Adipocyte (in vitro differentiated cells): ENCODE results near the gene ENOX1.

Source experiments
- DNase-seq: peaks from one replicate; pipeline ENCODE4 v3.0.0-alpha.2; 2015; ENCODE audit warnings: low read depth
- H3K27me3 ChIP-seq: replicated peaks from 2 replicates; pipeline ENCODE4 v1.7.0; 2013; ENCODE audit warnings: mild to moderate bottlenecking, low read length, moderate library complexity; ENCODE audit not compliant: control insufficient read depth, insufficient read depth
- H3K36me3 ChIP-seq: 2 replicates; pipeline ENCODE4 v1.7.0; 2013; ENCODE audit warnings: low read length, mild to moderate bottlenecking, moderate library complexity; ENCODE audit not compliant: control insufficient read depth, insufficient read depth, severe bottlenecking
- H3K4me1 ChIP-seq: 2 replicates; pipeline ENCODE4 v1.7.0; 2013; ENCODE audit warnings: mild to moderate bottlenecking, low read length, moderate library complexity; ENCODE audit not compliant: control insufficient read depth, insufficient read depth
- H3K4me3 ChIP-seq: 2 replicates; pipeline ENCODE4 v1.7.0; 2013; ENCODE audit warnings: mild to moderate bottlenecking, low read length, moderate library complexity
- H3K9ac ChIP-seq: 2 replicates; pipeline ENCODE4 v1.7.0; 2013; ENCODE audit warnings: mild to moderate bottlenecking, low read length, moderate library complexity
- H3K9me3 ChIP-seq: 2 replicates; pipeline ENCODE4 v1.7.0; 2013; ENCODE audit warnings: mild to moderate bottlenecking, low read length, moderate library complexity; ENCODE audit not compliant: control insufficient read depth

The ENOX1 gene

DNA sequence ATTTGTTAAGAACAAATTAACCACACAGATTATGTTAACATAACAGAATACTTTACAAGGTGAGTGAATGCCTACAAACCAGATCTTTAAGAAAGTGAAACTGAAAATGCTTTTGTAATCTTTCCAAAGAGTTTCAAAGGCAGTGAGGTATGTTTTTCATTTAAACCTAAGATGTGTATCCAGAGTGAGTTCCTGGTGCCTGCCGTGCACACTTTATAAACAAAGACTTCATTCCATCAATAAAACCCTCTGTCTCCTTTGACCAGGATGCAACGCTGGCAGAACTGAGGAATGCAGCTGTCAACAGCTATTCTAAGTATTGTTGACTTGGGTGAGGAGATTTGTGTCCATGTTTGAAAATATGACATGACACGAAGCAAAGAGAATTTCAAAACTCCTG lies 418.8 kb downstream of the ENOX1 start:
- Histone ChIP-seq H3K4me3 (peak overlapping the region; percentile 26), H3K9ac (no peak overlapping the region), H3K9me3 (no peaks in the 10 kb centered on the region), H3K27me3 (no peaks in the 10 kb centered on the region), H3K4me1 (peaks cover 29% of the 10 kb centered on the region), H3K36me3 (no peaks in the 10 kb centered on the region)
- peak; percentile 69 for DNase-seq

DNA sequence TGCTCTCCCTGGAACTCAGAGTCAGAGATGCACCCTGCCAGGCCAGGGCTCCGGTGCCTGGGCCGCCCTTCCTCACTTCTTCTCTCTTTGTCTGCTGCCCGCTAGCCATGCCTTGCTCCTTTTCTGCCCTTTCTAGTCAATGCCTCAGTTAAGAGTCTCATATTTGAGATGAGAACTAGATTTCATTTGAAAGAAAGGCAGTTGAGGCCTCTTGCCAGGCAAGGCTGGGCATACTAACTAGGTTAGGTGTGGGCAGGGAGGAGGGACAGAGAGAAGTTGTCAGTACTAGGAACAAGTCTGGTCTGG lies 421.8 kb downstream of the ENOX1 start:
- H3K9ac ChIP-seq, result peak overlapping the region; percentile 13
- no peaks in the 10 kb centered on the region for H3K9me3 ChIP-seq
- no peak for DNase-seq
- H3K4me1 ChIP-seq, result peaks cover 32% of the 10 kb centered on the region
- H3K36me3 ChIP-seq, result no peaks in the 10 kb centered on the region
- no peaks in the 10 kb centered on the region for H3K27me3 ChIP-seq
- no peak overlapping the region for H3K4me3 ChIP-seq

DNA sequence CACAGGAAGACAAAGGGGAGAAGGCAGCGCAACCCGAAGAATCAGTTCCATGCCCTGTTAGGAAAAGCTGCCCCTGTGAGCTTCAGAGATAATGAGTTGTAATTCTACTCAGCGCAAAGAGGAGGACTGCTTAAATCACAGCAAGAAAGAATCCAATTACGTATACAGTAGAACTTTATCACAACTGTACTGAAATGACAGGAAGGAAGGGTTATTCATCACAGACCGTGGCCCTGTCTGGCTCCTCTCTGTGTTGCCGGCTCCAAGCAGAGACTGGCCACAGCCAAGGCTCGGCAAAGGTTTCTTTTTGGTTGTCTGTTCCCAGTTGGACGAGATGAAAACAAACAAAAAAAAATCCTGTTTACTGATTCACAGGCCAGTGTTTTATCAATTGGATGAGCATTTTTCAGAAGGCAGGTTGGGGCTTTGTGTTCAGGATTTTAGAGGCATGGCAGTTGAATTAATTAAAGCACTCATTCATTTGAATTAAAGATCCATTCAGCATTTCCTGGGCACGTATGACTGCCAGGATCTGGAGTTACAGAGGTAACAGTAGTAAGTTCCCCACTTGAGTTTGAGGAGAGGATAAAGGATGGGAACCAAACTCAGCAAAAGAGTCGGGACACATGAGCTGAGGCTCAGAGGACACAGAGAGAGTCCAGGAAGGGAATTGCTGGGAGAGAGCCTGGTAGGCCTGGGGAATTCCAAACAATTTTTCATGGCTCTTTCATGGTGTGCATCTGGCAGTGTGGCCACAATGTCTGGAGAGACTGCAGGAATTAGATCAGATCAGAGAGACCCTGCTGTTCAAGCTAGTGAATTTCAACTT lies 422.3 kb downstream of the ENOX1 start:
- Histone ChIP-seq H3K9me3 (no peaks in the 10 kb centered on the region), H3K9ac (peak overlapping the region; percentile 62), H3K4me3 (peak overlapping the region; percentile 68), H3K4me1 (peaks cover 32% of the 10 kb centered on the region), H3K27me3 (no peaks in the 10 kb centered on the region), H3K36me3 (no peaks in the 10 kb centered on the region)
- DNase-seq, result no peak

DNA sequence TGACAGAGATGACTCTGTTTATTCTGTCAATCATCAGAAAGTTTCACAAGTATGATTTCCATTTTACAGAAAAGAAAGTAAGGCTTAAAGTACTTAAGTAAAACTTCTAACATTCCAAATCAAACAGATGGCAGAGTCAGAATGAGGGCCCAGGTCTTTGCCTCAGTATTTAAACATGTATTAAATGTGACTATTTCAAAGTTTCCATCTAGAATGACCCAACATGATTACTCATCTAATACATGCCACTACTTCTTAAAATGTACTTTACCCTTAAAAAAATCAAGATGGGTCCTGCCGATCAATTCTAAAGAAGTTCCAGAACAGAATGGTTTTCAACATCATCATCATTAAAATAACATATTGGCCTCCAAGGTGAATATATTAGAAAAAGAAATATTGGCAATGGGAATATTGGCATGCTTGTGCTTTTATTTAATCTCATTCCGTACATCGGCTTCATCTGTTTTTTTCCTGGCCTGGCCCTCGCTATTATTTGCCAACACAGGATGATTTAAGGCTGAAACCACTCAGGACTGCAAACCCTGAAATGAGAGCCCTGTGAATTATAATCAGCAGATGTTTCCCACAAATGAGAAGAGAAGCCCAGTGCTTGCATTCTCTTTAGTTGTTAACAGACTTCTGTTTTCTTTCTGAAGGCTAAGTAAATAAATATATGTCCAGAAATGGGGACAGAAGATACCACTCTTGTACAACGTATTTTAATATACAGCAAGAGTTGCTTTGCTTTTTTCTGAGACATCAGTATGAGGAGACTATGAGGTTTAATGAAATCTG lies 423.4 kb downstream of the ENOX1 start:
- Histone ChIP-seq H3K4me3 (peak overlapping the region; percentile 68), H3K4me1 (peaks cover 31% of the 10 kb centered on the region)

DNA sequence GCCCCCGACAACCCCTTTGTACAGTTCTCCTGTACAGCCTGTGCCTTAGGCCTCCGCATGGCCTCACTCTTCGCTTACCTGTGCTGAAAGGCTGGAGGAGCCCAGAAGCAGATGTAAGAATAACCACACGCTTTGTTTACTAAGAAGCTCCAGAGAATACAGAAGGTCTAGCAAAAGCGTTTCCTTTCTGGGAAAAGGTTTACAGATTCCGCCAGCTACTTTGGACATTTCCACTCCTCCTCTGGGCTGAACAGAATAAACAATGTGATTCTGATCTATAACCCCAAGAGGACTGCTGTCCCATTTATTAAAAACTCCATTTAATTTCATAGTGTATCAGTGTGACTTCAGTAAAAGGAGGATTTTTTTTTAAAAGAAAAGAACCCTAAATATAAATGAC lies 424.2 kb downstream of the ENOX1 start:
- Histone ChIP-seq H3K27me3 (no peaks in the 10 kb centered on the region), H3K9ac (no peak overlapping the region), H3K9me3 (no peaks in the 10 kb centered on the region), H3K4me3 (no peak overlapping the region), H3K4me1 (peaks cover 26% of the 10 kb centered on the region), H3K36me3 (no peaks in the 10 kb centered on the region)
- DNase-seq, result no peak

More for the DNA sequence above, 423.4 kb downstream of the ENOX1 start:
- Histone ChIP-seq H3K36me3 (no peaks in the 10 kb centered on the region), H3K9ac (peak overlapping the region; percentile 62), H3K9me3 (no peaks in the 10 kb centered on the region), H3K27me3 (no peaks in the 10 kb centered on the region)
- DNase-seq, result peak; percentile 35

DNA sequence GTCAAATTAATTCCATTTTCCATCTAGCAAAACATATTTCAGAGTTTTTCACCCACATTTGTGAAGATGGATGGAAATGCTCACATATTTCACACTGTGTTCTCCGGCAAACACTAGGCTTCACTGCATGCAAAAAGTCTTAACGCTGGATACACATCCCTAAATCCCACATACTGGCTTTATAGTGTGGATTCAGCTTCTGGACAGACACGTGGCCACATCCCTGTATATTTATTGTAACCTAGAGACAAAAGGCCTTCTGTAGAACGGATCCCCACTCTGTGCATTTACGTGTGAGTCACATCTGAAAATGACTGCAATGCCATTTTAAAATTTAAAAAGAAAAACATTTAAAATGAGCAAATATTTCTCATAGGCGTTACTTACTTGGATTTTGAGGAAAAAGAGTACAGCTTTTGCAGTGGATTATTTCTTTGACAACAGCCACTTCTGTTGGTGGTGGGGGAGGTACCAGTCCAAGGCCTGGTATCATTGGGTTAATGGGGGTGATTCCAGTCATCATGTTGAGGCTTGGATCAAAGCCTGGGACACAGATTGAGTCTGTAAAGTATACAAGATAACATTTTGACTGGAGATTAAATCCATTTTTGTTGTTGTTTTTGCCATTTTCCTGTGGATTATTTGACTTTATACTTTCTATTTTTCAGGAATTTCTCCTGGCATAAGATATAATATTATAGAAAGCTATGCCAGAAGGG lies 425.7 kb downstream of the ENOX1 start:
- no peak overlapping the region for H3K9ac ChIP-seq

DNA sequence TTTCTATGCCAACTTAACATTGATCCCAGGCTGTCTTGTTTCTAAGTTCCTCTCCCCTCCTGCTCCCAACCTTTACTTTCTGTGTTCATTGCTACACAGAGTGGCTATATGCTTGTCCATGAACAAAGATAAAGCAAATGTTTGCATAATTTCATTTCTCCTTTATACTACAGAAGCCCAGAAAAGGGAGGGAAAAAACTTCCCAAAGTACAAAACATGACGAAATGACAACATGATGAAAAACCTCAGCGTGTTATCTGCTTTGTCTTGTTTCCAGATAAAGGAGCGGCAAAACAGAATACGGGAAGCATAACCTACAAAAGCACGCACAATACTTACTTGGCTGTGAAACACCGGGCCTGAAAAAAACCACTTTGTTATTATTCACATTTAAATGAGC lies 426.6 kb downstream of the ENOX1 start:
- Histone ChIP-seq H3K27me3 (no peaks in the 10 kb centered on the region), H3K9me3 (no peaks in the 10 kb centered on the region), H3K9ac (no peak overlapping the region), H3K4me3 (no peak overlapping the region), H3K4me1 (peaks cover 24% of the 10 kb centered on the region), H3K36me3 (no peaks in the 10 kb centered on the region)
- DNase-seq, result no peak

More for the DNA sequence above, 425.7 kb downstream of the ENOX1 start:
- H3K36me3 ChIP-seq, result no peaks in the 10 kb centered on the region
- no peak for DNase-seq
- no peaks in the 10 kb centered on the region for H3K9me3 ChIP-seq
- no peaks in the 10 kb centered on the region for H3K27me3 ChIP-seq
- H3K4me1 ChIP-seq, result peaks cover 26% of the 10 kb centered on the region
- no peak overlapping the region for H3K4me3 ChIP-seq

DNA sequence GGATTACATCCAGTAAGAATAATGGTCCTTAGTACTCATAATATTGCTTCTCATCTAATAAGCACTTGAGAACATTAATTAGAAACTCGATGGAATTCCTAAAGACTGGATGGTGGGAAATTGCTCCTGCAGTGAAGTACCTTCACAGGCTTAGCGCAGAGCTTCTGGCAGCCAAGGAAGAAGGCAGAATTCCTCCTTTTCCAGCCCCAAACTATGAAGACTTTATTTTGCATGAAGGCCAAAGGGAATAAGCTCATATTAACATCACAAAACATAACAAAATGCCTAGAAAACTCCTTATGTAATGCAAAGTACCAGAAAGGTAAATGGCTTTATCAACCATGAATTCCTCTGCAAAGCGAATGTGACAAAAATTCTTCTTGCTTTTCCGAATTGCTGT lies 427.2 kb downstream of the ENOX1 start:
- Histone ChIP-seq H3K4me3 (no peak overlapping the region), H3K27me3 (no peaks in the 10 kb centered on the region), H3K4me1 (peaks cover 18% of the 10 kb centered on the region), H3K9ac (no peak overlapping the region), H3K9me3 (no peaks in the 10 kb centered on the region), H3K36me3 (no peaks in the 10 kb centered on the region)
- no peak for DNase-seq

DNA sequence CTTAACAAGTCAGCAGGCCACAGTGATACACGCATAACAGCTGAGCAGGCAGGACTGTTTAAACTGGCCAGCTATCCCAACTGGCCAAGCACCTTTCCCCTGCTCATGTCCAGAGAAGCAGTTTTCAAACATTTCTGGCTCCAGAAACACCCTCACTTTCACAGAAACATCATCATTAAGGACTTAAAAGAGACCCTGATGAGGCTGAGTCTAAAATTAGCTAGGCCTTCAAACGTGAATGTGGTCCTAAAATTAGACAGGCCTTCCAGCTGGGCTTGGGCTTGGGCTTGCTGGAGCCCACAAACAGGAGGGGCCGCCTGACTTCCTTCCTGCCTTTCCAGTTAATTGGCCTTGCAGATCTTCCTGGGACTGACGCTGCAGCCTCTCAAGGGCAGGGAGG lies 429.2 kb downstream of the ENOX1 start:
- Histone ChIP-seq H3K36me3 (no peaks in the 10 kb centered on the region), H3K9ac (no peak overlapping the region), H3K4me3 (no peak overlapping the region), H3K4me1 (no peaks in the 10 kb centered on the region), H3K9me3 (no peaks in the 10 kb centered on the region), H3K27me3 (no peaks in the 10 kb centered on the region)
- DNase-seq, result no peak

DNA sequence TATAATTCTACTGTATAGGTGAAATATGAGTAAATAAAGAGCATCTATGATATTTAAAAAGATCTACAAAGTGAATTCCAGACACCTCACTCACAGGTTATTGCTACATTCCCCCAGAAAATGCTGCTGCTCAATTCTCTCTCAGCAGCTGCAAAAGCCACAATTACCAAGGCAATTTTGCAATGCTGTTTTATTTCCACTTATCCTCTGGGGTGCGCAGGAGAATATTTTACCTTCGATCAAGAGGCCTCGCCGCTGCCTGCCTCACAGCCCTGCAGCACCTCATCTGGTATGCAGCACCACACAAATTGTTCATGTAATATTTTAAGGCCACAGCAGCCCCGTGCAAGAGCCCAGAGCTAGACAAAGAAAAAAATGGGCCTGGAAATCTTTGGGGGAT lies 430.2 kb downstream of the ENOX1 start:
- H3K9me3 ChIP-seq, result no peaks in the 10 kb centered on the region
- no peak overlapping the region for H3K9ac ChIP-seq
- no peaks in the 10 kb centered on the region for H3K4me1 ChIP-seq
- no peaks in the 10 kb centered on the region for H3K36me3 ChIP-seq
- no peaks in the 10 kb centered on the region for H3K27me3 ChIP-seq
- DNase-seq, result no peak
- H3K4me3 ChIP-seq, result no peak overlapping the region

DNA sequence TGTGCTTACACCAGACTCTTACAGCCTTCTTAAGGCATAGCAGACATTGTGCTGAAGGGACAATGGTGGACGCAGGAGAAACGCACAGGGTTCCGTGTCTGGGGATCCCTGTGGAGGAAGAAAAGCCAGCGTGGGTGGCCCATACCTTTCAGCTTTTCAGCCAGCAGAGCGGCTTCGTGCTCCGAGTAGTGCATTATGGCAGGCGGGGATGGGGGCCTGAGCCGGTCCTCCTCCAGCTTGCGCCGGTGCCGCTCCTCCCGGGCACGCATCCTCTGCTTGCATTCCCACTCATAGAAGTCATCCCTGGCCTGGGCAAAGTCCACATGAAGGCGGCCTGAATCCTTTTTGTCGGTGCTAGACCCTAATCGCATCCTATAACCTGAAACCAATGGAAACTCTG lies 431.0 kb downstream of the ENOX1 start:
- H3K27me3 ChIP-seq, result no peaks in the 10 kb centered on the region
- no peaks in the 10 kb centered on the region for H3K36me3 ChIP-seq
- no peaks in the 10 kb centered on the region for H3K4me1 ChIP-seq
- H3K4me3 ChIP-seq, result no peak overlapping the region
- no peak for DNase-seq
- no peaks in the 10 kb centered on the region for H3K9me3 ChIP-seq
- H3K9ac ChIP-seq, result no peak overlapping the region
